NOMO-1 treated with DMSO at 0.1 percent for 48 hours (cell line): ENCODE results near the gene NCK2.

Source experiments
- DNase-seq: peaks from one replicate; lab custom pipeline; 2025; ENCODE audit not compliant: unreplicated experiment; lab: John Stamatoyannopoulos, UW

The NCK2 gene

DNA sequence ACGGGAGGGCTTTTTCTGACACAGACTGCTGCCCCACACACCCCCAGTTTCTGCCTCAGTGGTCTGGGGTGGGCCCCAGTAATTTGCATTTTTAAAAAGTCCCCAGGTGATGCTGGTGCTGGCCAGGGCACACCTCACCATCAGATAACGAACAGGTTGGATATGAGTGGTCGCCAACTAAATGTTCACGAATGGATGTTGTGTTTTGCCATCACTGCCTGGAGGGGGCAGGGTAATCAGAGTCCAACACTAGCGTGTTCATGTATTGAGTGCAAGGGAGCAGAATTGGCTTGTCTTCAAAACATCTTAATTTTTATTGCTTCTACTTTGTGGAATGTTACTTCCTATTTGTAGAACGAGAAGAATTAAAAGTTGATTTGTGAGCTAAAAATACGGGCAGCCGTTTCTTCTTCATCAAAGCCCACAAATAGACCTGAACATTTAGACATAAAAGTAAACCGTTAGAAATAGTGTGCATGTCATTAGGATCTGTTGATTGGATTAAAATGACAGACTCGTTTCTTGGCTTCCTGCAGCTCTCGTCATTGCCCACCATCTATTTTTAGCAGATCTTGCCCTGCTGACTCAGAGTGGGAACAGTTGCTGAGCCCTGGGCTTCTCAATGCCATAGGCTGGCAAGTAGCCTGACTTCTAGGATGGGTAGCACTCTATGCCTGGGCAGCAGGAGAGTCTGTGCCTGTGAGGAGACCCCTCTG is 45.2 kb downstream of the NCK2 start:
- DNase-seq = peak; percentile 97

DNA sequence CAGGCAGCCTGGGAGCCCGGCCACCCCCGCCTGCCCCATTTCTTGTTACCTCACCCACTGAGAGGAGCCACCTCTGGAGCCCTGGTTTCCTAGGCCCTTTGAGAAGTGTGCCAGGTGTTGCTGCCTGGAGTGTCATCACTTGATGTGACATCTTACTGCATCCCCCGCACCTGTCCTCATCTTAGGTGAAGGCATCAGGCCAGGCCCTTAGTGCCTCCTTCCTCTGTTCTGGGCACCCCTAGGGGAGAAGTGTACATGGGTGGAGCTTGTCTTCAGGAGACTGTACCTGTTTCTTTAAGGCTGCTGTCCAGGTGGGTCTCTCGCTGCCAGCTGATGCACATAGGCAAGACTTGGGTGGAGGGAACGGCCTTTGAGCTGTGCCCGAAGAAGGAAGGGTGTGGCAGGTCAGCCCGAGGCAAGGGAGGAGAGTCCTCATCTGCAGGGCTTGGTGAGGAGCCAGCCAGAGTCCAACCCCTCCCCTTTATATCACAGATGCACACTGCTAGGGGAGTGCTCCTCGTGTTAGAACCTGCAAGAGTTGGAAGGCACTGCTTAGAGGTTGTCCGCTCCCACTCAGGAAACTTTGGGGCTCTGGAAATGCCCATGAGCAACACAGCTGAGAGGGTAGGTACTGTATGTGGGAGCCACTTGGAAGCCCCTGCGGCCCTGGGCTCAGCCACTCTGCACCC is 45.9 kb downstream of the NCK2 start:
- DNase-seq = no peak

DNA sequence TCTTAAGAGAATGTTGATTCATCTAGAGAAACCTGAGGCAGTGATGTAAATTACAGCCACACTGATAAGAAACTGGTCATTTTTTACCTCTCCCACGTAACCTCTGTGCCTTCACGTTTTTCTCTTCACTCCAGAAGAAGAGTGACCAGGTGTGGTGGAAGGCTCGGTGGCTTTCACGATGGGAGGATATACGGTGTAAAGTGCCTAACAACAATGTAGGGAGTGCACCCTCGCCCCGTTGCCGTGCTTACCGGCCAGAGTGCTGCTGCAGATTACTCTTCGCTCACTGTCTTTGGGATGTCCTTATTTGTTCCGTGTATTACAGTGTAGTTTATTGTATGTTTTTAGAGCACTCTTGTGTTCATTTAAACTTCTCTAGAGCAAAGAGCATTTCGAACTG is 46.5 kb downstream of the NCK2 start:
- no peak for DNase-seq

DNA sequence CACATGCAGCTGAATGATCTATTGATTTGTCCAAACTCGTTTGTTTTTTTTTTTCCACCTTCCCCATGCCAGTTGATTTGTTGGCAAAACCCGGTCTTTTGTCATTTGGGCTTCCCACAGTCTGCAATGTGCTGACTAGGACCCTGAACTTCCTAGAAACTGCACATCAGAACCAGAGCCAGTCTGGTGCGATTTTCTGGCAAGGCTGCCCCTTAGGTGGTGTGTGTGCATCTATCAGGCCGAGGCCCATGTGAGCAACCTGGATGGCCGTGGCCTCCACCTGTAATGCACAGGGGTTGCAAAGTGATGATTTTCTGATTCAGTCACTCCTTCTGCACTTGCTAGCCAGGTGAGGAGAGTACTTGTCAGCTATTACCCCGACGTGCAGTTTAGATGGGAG is 47.8 kb downstream of the NCK2 start:
- DNase-seq = no peak

DNA sequence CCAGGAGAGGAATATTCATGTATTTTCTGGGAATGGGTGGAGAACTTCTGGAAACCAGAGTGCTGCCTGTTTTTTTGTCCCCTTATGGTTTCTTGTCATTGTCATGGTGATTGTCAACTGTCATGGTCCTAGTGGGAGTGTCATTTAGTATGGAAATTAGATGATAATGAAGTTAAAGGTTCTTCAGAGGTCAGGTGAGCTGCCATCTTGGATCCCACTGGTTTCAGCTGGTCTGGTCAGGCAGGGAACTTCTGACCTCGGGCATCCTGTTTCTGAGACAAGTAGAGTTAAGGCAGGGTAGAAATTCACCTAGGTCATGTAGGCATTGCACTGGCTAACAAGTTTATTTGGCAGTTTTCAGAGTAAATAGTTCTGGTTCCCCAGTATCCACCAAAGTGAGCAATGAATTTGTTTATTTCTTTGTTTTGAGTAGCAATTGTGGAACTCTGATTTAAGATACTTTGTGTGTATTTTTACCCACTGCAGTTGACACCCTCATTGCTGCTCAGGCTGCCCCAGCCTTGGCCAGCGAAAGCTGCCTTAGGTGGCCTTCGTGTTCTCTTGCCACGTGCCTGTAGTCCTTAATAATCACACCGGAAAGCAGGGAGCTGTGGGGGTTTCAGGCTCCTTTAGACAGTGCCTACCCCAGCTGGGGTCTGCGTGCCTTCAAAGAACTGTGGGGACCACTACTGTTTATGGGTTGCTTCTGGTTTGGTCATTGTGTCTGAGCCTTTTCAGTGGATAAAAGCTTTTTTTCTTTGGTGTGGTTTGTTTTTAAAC is 48.7 kb downstream of the NCK2 start:
- DNase-seq = no peak

DNA sequence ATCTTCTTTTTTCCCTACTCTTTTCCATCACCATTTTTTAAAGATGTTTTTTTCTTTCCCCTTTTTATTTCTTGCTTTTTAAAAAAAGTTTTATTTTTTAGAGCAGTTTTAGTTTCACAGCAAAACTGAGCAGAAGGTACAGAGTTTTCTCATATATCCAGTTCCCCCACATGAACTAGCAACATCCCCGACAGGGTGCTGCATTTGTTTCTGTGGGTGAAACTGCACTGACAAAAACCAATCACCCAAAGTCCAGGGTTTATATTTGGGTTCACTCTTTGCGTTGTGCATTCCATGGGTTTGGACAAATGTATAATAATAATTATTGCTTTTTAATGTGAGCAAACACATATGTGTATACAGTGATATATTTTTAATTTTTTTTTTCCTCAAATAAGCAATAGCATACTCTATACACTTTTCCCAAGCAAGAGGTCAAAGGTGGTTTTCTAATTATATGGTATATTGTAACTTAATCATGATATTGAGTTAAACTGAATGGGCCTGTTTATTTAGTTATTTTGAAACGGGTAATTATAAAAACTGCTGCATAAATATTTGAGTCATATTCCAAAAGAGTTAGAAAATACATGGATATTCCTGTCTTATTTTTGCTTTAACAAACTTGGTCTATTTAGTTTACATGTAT is 50.3 kb downstream of the NCK2 start:
- no peak for DNase-seq

DNA sequence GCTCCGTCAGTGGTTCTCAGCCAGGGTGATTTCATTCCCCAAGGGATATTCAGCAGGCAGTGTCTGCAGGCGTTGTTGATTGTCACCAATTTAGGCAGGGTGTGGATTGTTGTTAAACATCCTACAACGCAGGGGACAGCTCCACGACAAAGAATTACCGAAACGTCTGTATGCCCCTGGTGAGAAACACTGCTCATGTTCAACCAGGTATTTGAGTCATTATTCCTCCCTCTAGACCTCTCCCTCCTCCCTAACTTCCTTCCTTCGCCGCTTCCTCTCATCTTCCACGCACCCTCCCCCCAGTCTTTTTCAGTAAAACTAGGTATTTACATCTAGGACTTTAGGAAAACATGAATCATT is 50.8 kb downstream of the NCK2 start:
- DNase-seq = no peak

DNA sequence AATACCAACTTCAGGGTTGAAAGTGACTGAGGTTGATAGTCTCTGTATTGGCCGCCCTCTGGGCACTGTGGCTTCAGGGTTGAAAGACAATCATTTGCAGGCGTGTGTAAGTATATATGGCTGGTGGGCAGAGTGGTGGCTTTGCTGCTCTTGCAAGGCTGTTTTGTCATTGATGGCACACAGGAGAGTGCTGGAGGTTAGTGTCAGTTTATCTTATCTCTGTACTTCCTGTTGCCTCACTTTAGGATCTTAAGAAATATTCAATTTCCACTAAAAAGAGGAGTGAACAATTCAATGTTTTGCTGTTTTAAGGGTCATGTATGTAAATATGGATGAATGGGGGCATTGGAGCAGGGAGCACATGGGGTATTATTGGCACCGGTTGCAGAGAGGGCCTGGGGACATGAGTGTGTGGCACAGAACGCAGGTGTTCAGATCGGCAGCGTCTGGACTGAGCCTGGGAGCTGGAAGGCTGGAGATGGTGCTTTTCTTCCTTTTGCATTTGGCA is 51.5 kb downstream of the NCK2 start:
- DNase-seq = peak; percentile 75

DNA sequence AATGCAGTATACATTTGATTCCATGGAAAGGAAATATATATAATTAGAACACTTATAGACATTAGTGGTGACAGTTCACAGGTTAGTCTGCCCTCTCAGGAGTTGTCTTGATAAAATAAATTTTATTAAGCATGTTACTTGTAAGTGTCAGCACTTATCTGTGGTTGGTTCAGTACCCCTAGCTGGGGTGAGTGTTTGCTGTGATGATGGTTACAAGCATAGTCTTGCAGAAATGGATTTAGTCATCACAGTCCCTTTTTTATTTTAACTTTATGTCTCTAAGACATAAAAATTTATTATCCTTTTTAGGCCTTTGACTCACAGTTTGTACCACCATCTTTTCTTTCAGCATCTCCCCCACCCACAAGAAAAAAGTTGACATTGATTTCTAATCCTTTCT is 52.1 kb downstream of the NCK2 start:
- peak; percentile 78 for DNase-seq

DNA sequence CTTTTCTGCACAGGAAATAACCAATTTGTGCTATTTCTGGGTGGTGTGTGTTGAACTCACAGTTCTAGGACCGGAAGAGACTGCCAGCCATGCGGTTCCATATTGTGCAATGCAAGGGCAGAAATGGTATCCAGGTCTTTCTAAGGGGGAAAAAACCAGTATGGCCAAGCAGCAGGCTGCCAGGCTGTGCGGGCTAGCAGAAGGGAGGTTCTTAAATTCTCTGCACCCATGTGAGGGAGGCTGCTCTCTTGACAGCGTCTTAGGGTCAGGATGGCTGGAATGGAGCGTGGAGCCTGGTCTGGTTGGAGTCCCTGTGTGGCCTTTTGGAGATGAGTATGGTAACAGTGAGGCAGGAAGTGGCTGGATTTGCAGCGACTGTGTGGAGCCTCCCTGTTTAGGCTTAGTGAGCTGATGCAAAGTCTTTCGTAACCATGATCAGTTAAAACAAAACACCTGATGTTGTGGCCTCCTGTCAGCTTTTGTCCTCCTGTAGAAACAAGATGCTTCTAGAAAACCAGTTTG is 52.6 kb downstream of the NCK2 start:
- peak; percentile 94 for DNase-seq

DNA sequence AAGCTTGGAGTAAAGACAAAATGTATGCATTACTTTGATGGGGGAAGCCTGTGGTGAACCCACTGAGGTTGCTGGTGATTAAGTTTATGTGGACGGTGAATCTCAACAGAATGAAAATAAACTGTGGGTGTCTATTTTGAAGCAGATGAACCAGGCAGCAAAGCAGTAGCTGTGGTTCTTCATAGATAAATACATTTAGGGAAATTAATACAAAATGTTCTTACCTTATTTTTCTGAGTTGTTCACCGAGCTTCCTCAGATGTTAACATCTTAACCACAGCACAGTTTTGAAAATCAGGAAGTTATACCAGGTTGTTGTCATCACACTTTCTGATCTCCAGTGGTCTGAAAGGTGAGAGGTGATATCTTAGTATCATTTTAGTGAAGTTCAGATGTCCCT is 53.9 kb downstream of the NCK2 start:
- peak; percentile 61 for DNase-seq

DNA sequence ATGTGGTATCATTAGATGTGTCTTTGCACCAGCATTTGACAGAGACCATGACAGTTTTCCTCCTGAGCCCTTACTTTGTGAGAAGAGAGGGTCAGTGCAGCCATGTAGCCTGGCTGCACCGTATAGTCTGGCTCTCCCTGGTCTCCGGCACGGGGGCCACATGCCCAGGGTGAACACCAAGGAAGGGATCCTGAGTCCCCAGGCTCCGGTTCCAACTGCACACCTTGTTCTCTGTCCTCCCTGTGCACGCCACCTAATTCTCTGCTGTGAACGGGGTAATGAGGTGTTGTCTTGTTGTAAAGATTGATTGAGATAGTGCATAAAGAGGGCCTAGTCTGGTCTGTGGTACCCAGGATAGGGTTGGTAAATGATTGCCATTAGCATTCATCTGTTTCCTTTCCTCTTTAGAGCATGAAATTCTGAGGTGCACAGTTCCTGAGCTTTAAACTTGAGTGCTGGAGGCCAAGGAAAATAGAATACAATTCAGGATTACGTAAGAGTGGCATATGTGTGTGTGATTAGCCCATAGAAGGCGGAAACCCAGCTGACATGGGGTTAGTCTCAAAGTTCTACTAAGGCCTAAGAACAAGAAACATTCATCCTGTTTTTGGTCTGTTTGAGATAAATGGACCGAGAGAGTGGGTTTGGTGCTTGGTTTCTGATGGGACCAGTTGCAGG is 55.5 kb downstream of the NCK2 start:
- DNase-seq = peak; percentile 90

DNA sequence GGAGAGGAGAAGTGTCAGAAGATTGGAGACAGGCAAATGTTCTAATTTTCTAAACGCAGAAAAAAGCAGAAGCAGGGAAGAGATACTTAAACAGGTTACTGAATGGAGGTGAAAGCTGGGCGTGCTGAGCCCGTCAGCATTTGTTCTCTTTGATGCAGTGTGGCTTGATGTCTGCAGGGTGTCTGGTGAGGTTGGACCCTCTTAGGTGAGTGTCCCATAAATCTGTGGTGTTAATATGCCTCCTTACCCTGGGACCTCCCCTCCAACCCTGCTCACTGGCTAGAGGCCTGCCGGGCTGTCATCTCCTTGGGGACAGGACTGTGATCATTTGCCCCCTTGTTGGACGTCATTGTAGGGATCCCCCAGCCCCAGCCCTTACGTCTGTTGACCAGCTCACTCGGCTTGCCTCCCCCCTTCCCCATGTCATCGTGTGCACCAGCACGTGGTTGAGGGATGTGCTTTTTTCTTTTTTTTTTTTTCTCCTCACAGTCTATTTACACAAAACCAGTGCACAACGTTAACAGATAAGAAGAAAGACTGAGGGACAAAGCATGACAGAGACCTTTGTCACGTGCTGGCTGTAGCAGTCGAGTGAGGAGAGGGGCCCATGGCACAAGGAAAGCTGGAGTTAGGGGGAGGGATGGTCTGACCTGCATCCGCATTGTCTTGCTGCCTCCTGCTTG is 56.4 kb downstream of the NCK2 start:
- peak; percentile 36 for DNase-seq

DNA sequence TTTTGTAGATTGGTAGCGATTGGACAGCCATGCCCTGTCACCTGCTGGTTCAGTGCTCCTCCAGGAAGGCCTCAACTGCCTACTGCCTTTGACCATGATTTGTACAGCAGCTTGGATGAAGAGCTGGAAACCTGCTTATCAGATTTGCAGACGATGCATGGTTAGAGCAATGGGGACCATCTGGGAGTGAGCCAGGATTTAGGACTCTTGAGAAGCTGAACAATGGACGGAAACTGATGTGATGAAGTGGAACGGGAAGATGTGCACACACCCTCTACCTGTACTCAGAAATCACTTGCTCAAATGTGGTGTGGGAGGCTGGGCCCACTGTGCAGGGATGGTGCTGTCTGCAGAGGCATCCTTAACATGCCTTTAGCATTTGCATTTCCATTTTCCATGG is 57.2 kb downstream of the NCK2 start:
- DNase-seq = no peak

DNA sequence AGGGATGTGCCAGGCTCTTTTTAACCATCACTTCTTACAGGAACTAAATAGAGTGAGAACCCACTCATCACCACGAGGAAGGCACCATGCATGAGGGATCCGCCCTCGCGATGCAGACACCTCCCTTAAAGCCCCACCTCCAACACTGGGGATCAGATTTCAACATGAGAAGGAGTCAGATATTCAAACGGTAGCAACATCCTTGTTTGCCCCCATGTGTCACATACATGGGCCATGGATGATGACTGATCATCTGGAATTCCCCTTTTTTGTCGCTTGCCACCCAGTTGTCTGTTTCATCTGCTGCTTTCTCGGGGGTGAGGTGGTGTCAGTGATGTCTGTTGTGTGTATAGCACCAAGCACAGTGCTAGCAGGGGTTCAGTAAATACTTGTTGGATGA is 57.9 kb downstream of the NCK2 start:
- DNase-seq = no peak

DNA sequence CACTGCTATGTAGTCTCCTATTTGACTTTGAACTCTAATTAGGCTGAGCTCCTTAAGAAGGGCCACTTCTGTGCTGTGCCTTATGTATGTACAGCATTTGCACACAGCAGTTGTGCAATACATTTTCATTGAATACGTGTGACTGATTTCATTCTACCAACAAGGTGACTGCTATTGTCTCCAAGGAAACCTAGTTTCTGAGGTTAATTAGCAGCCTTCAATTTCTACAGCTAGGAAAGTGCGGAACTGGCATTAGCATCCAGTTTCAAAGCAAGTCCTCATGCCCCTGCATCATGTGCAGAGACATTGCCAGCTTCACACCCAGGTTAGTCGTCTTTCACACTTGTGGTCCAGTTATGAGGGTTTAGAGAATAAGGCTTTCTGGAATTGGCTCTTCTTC is 58.6 kb downstream of the NCK2 start:
- DNase-seq = no peak

DNA sequence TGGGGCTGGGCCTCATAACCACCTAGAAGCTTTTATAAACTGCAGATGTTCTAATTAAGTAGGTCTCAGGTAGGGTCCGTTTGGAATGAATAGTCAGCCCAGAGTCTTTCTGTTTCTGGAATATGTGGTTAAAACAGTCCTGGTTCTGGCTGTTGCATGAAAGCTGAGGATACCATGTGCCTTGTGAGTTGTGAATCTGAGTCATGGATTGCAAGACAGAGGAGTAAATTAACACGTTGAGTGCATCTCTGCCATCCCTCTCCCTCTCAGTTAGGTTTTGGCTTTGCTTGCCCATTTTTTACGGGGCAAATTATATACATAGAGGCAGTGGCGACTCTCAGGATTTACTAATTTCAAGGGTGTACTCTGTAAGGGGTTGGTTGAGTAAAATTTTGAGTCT is 59.1 kb downstream of the NCK2 start:
- DNase-seq = no peak

DNA sequence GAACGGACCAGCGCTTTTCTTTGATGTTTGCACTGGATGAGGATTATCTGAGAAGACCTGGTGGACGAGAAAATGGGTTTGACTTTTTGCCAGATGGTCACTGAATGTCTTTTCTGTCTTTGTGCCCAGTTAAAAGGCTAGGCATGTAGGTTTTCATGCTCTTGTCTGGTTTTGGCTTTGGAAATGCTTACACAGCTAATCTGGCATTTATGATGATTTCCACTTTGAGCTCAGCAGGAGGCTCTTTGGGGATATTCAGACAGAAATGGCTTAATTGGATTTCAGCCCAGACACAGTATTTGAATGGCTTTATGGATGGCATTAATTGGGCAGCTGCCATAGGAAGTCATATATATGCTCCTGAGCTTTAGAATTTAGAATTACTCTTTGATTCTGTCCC is 59.6 kb downstream of the NCK2 start:
- no peak for DNase-seq

DNA sequence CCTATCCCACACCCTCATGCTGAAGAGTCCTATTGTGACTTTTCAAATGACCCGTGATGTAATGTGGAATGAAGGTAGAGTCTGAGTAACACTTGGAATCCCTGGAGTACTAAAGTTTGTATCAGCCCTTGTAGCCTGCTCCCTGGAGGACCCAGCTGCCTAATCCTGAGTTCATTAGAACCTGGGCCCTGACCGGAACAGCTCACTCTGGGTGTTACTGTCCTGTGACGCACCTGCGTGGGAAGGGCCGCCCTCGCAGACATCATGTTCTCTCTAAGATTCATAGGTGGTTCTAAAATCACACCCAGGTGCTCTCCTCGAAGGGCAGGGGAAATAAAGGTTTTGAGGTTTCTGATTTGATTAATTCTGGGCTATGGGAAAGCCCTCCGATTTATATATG is 62.3 kb downstream of the NCK2 start:
- no peak for DNase-seq

DNA sequence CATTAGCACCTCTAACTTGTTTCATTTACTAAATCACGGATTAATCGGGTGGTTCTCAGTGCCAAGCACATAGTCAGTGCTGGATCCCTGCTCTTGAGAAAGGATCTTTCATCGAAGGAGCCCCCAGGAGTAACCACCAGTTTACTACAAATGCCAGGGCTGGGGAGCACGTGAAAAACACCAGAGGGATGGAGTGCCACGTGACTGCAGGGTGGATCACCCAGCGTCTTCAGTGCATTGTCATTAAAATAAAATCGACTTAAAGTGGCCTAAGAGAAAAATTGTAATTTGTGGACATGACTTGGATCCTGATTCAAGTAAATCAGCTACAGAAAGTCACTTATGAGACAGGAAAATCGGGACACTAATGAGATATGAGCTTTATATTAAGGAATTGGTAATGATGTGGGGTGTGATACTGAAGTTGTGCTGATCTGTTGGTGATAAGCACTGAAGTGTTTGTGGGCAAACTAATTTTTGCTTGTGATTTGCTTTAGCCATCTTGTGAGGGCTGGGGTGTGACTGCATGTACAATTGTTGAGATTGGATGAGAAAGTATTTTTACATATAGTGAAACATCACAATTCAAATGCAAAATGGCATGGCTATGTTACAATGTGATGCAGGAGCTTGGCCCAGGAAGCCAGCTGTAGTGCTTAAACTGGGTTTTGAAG is 63.8 kb downstream of the NCK2 start:
- no peak for DNase-seq
